Motor neuron (in vitro differentiated cells): ENCODE data around the gene TPRG1. TPM values are rescaled to one million over a fixed set of nuclear protein-coding genes. Genes with fewer than 3 reads are reported as not detected.
"Not testable (repeated sequence)": the region's sequence is repeated elsewhere in the genome, so short reads cannot be mapped to it uniquely, and the experiment has no call there.

Experiments
- ATAC-seq, 8 experiments: fragments of 200-7000 bp; cut with Tn5 transposase; replicated peaks in 6 of 8; 2 replicates each; pipeline ENCODE4 v1.8.0; 2021; ENCODE audit warnings: mild to moderate bottlenecking in 8 of 8, moderate library complexity in 8 of 8
- H3K27ac ChIP-seq, 2 donors: fragments of 250-450 bp; sonication (Bioruptor Pico); 2 replicates each; pipeline ENCODE4 v1.9.0; 2021; ENCODE audit warnings: antibody characterized with exemption in 2 of 2, mild to moderate bottlenecking in 2 of 2, moderate library complexity in 1 of 2
- H3K4me1 ChIP-seq, 2 donors: fragments of 250-450 bp; sonication (Bioruptor Pico); replicated peaks in 1 of 2; 2 replicates each; pipeline ENCODE4 v1.6.1; 2021; ENCODE audit warnings: antibody characterized with exemption in 2 of 2, mild to moderate bottlenecking in 2 of 2, moderate library complexity in 1 of 2
- H3K4me3 ChIP-seq, 5 donors: fragments of 250-450 bp; sonication (Bioruptor Pico); 2 replicates each; pipeline ENCODE4 v1.9.0; 2021; ENCODE audit warnings: antibody characterized with exemption in 5 of 5, mild to moderate bottlenecking in 5 of 5, moderate library complexity in 4 of 5
- WGBS, 10 experiments: fragments of 450-650 bp; shearing (Covaris generic); methylation state at CpG; one replicate each; pipeline ENCODE4 v1.0.0; 2022; 5-methylcytosine and 5-hydroxymethylcytosine counted together
- in situ Hi-C, 9 experiments: fragments of 400-800 bp; cut with MboI; loops; one replicate each; pipeline ENCODE4 v1.15.0; 2021; ENCODE audit warnings: low sequenced_read_pairs in 9 of 9, low pct_unique_long_range_greater_than_20kb in 2 of 9; ENCODE audit not compliant: unreplicated experiment in 9 of 9
- total RNA-seq, 8 experiments: library from RNA; unstranded; fragments of 300-600 nt; gene quantifications; 2 replicates each; pipeline versions ENCODE4 v1.2.3 to v1.2.4, GENCODE V29; 2022

TPRG1 gene
- total RNA-seq, 8 experiments from 2014 or later, result 0.31 to 3.2 (median 2.4) TPM

- peaks cover 0 to 3% of the 10 kb centered on the region in 2 donors for H3K4me1 ChIP-seq
- in situ Hi-C loops, result no loop called here
- WGBS, 10 experiments, result 69 to 95% (median 80%) methylated on average over 3 to 6 of the region's 6 CpGs; no CpG with 5 or more reads in 2 of the 10 experiments
- H3K4me3 ChIP-seq, result no peak overlapping the region
- no peak overlapping the region for H3K27ac ChIP-seq
- no peak for ATAC-seq
Measured at GRCh38 chr3:189309400-189309975, 137.7 kb downstream of the TPRG1 start.

DNA sequence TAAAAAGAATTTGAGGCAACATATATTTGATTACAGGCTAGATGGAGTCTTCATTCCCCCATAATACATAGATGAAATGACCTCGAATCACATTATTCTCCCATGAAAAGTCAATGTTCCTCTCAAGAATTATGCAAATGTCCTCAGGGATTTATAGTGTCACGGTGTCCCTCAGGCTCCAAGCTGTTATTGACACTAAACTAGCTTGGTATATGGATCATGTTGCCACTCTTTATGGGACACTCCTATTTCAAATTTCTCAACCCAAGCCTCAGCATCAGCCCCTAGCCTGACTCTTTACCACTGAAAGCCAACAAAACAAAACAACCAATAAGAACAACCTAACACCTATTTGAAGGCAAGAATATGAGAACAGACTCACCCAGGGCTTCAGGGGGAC is 139.8 kb downstream of the TPRG1 start:
- no peak overlapping the region for H3K4me3 ChIP-seq
- in situ Hi-C loops, result no loop called here
- peak in 1 of 8 experiments; percentile 29 for ATAC-seq
- no peak overlapping the region for H3K27ac ChIP-seq
- 30 to 100% (median 87%) methylated on average over 1 to 2 of the region's 2 CpGs; no CpG with 5 or more reads in 1 of the 10 experiments for WGBS, 10 experiments
- H3K4me1 ChIP-seq, result peaks cover 0 to 3% of the 10 kb centered on the region in 2 donors

DNA sequence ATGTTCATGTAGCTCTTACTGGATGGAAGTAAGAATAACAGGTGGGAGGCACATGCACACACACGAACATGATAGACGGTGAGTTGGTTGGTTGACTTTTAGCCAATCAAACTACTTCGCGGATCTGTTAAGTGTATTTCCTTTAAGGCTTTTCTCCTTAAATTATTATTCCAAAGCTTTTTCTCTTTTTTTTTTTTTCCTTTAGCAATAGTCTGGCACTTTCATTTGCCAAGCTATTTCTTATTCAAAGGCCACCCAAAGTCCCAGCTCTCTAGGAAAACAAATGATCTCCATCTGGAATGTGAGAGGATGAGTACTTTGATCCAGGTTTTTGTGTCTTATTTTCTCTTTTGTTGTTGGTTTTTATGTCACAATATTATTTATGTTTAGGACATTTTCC is 141.1 kb downstream of the TPRG1 start:
- no peak for ATAC-seq
- in situ Hi-C loops, result no loop called here
- Histone ChIP-seq H3K4me3 (no peak overlapping the region), H3K4me1 (peaks cover 0 to 3% of the 10 kb centered on the region in 2 donors), H3K27ac (no peak overlapping the region)
- 21 to 97% (median 70%) methylated on average over 2 to 4 of the region's 4 CpGs; no CpG with 5 or more reads in 2 of the 10 experiments for WGBS, 10 experiments

GRCh38 chr3:189316296-189317019 is 144.7 kb downstream of the TPRG1 start:
- peak in 4 of 8 experiments; percentile 43 to 83 (median 68) for ATAC-seq
- H3K27ac ChIP-seq, result no peak overlapping the region
- in situ Hi-C loops, result no loop called here
- no peak overlapping the region for H3K4me3 ChIP-seq
- WGBS, 10 experiments, result 50 to 100% (median 76%) methylated on average over 1 to 2 of the region's 6 CpGs
- no peaks in the 10 kb centered on the region for H3K4me1 ChIP-seq

- 76 to 100% (median 78%) methylated on average over 1 to 3 of the region's 3 CpGs; no CpG with 5 or more reads in 5 of the 10 experiments for WGBS, 10 experiments
- ATAC-seq, result no peak
- Histone ChIP-seq H3K4me3 (no peak overlapping the region), H3K4me1 (no peaks in the 10 kb centered on the region), H3K27ac (no peak overlapping the region)
- in situ Hi-C loops, result no loop called here
Measured at GRCh38 chr3:189317911-189318310, 146.1 kb downstream of the TPRG1 start.

DNA sequence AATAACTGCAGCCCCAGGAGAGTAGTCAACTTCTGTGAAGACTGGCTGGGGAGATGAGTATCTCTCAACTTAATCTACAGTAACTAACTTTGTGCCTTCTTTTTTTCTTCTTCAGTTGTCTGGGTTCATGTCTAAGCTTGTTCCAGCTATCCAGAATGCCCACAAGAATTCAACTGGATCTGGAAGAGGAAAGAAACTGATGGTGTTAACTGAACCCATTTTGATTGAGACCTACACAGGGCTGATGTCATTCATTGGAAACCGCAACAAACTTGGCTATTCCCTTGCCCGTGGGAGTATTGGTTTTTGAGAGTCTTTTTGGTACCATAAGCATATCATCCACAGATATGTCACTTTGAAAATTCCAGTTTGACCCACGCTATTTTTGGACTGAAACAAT is 148.7 kb downstream of the TPRG1 start:
- in situ Hi-C loops, result no loop called here
- H3K4me1 ChIP-seq, result no peaks in the 10 kb centered on the region
- H3K27ac ChIP-seq, result no peak overlapping the region
- ATAC-seq, result no peak
- 20 to 100% (median 80%) methylated on average over 1 to 3 of the region's 3 CpGs; no CpG with 5 or more reads in 1 of the 10 experiments for WGBS, 10 experiments
- H3K4me3 ChIP-seq, result no peak overlapping the region

GRCh38 chr3:189322339-189322738 is 150.6 kb downstream of the TPRG1 start:
- Histone ChIP-seq H3K27ac (no peak overlapping the region), H3K4me1 (no peaks in the 10 kb centered on the region), H3K4me3 (no peak overlapping the region)
- in situ Hi-C loops, result no loop called here
- 30 to 100% (median 87%) methylated on average over 1 to 4 of the region's 4 CpGs for WGBS, 10 experiments
- ATAC-seq, result peak in 1 of 8 experiments; percentile 59

DNA sequence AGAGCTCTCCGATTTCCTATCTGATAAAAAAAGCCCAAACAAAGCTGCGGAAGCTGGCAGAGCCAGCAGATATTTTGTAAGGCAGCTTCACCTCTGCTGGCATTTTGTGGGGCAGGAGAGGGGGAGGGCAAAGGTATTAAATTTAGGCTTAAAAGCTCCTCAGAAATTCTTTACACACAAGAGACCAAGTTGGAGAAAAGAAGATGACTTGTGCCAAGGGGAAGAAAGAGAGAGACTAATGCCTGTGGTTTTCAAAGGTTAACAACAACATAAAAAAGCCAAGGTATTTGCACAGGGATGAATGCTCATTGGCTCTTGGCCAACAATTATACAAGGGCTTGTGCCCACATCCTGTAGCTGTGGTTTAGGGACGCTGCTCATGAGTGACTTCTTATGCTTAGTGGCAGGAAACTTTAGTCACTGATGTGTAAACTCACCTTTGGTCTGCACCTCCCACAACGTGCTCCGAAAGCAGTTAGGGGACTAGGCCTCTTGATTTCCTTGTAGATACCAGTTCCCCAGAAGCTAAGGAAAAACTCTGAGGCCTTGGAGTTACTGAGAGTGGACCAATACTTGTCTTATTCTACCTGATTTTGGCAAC is 152.9 kb downstream of the TPRG1 start:
- peak in 1 of 8 experiments; percentile 51 for ATAC-seq
- no peaks in the 10 kb centered on the region for H3K4me1 ChIP-seq
- H3K27ac ChIP-seq, result no peak overlapping the region
- in situ Hi-C loops, result no loop called here
- WGBS, 10 experiments, result 17 to 100% (median 85%) methylated on average over 1 to 5 of the region's 5 CpGs
- no peak overlapping the region for H3K4me3 ChIP-seq

DNA sequence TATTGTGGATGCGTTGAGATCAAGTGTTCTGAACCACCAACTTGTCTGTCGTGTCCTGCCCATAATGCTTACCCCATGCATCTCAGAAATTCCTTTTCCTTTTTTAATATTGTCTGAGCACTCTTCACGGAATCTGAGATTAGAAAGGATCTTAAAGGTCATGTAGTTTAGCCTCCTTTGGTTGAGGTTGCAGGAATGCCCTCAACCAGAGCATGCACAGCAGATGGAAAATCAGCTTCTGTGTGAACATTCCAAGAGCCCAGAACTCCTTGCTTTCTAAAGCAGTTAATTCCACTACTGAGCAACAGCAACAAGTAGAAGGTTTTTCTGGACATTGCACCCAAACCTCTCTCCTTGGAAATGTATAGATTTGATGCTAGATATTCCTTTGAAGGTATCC is 153.7 kb downstream of the TPRG1 start:
- no peak overlapping the region for H3K27ac ChIP-seq
- 46 to 100% (median 96%) methylated on average over 1 to 3 of the region's 3 CpGs; no CpG with 5 or more reads in 2 of the 10 experiments for WGBS, 10 experiments
- H3K4me1 ChIP-seq, result no peaks in the 10 kb centered on the region
- in situ Hi-C loops, result no loop called here
- H3K4me3 ChIP-seq, result no peak overlapping the region
- ATAC-seq, result no peak

- in situ Hi-C loops, ATAC-seq, H3K27ac ChIP-seq, H3K4me1 ChIP-seq, H3K4me3 ChIP-seq: not testable (repeated sequence)
- 75 to 100% (median 97%) methylated on average over 1 to 4 of the region's 4 CpGs; no CpG with 5 or more reads in 1 of the 10 experiments for WGBS, 10 experiments
Measured at GRCh38 chr3:189329630-189330029, 157.9 kb downstream of the TPRG1 start.

DNA sequence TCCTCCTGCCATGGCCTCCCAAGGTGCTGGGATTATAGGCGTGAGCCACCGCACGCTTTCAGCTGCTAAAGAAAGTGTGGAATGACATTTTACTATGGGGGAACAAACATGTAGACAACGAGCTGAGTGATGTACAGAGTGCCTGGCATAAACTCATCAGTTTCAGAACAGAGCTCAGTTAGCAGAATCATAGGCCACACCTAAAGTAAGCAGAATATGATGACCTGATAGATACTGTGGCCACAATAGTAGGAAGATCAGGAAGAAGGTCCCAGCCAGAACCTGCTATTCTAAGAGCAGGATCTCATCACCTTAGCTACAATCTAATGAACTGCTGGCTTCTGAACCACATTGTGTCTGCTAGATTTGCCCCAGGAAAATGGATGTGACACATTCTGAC is 158.3 kb downstream of the TPRG1 start:
- no peak overlapping the region for H3K4me3 ChIP-seq
- no peak for ATAC-seq
- 20 to 100% (median 93%) methylated on average over 1 to 4 of the region's 4 CpGs; no CpG with 5 or more reads in 2 of the 10 experiments for WGBS, 10 experiments
- no peaks in the 10 kb centered on the region for H3K4me1 ChIP-seq
- in situ Hi-C loops, result no loop called here
- H3K27ac ChIP-seq, result no peak overlapping the region

DNA sequence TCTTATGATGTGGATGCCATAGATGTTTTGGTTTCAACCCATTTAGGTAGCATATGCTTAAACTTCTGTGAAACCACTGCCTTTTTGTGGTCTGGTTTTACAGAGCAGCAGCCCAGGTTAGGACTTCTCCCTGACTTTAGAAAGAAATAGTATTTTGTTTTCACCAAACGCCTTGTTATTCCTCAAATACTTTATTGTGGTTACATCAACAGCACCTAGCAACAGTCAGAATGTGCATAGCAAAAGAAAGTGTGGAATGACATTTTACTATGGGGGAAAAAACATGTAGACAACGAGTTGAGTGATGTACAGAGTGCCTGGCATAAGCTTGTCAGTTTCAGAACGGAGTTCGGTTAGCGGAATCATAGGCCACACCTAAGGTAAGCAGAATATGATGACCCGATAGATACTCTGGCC is 159.2 kb downstream of the TPRG1 start:
- Histone ChIP-seq H3K4me3 (no peak overlapping the region), H3K4me1 (no peaks in the 10 kb centered on the region), H3K27ac (no peak overlapping the region)
- ATAC-seq, result peak in 1 of 8 experiments; percentile 59
- WGBS, 10 experiments, result 17 to 100% (median 89%) methylated on average over 1 to 6 of the region's 6 CpGs; no CpG with 5 or more reads in 2 of the 10 experiments
- in situ Hi-C loops, result no loop called here
